ENCODE results near the gene VPS39. TPM values are rescaled to one million over a fixed set of nuclear protein-coding genes. Genes with fewer than 3 reads are reported as not detected.

Gene VPS39
- total RNA-seq, 1 donor from 2014 or later: 29.2 TPM

DNA sequence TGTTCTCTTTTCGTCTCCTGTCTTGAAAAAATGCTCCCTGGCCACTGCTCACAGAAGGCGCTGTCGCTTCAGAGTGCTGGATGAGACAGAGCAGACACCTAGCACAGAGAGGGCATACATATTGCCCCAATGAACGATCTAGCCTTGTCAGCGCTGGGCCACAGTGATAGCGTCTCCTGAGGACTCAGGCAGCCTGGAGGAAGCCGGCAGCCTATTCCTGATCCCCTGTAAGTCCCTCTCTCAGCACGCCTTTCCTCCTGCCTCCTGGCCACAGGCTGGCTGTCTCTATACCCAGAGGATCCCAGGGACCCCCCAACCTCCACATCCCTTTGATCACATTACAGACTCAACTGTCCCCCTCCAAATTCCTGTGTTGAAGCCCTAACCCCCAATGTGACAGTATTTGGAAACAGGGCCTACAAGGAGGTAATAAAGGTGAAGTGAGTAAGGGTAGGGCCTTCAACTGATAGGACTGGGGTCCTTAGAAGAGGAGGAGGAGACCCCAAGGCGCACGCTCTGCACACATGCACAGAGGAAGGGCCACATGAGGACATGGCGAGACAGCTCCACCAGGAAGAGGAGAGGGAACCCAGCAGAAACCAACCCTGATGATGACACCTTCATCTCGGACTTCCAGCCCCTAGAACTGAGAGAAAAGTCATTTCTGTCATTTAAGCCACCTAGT is 59.2 kb downstream of the VPS39 start:
- Histone ChIP-seq H3K4me3 (ENCODE audit: low read length in 3 of 3) (no peak overlapping the region), H3K27me3 (ENCODE audit: control insufficient read depth in 3 of 3, insufficient read depth in 3 of 3, low read length in 3 of 3) (peaks cover 0 to 2% (median 0%) of the 10 kb centered on the region in 3 donors), H3K36me3 (ENCODE audit: control insufficient read depth in 3 of 3, insufficient read depth in 3 of 3, low read length in 3 of 3) (no peaks in the 10 kb centered on the region), H3K9ac (ENCODE audit: low read depth in 1 of 3, low read length in 3 of 3) (no peak overlapping the region), H3K4me1 (ENCODE audit: control insufficient read depth in 3 of 3, insufficient read depth in 3 of 3, low read length in 3 of 3) (peaks cover 16 to 30% (median 18%) of the 10 kb centered on the region in 3 donors), H3K9me3 (ENCODE audit: control insufficient read depth in 3 of 3, low read length in 3 of 3) (no peaks in the 10 kb centered on the region), H3K27ac (ENCODE audit: low read depth, low read length) (no peak overlapping the region)

DNA sequence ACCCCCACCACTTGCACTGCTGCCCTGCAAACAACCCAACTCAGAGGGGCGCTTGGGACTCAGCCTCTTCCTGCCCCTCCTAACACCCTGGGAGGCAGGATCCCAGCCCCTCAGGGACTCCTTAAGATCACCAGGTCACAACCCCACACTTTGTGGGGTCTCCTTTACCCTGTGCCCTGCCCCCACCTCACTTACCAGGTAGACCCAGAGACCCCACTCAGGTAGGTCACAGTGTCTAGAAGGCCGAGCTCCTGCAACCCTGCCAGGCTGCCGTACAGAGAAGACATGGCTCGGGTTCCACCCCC is 60.7 kb downstream of the VPS39 start:
- Histone ChIP-seq H3K36me3 (ENCODE audit: control insufficient read depth in 3 of 3, insufficient read depth in 3 of 3, low read length in 3 of 3) (no peaks in the 10 kb centered on the region), H3K9ac (ENCODE audit: low read depth in 1 of 3, low read length in 3 of 3) (no peak overlapping the region), H3K4me1 (ENCODE audit: control insufficient read depth in 3 of 3, insufficient read depth in 3 of 3, low read length in 3 of 3) (peaks cover 9 to 14% (median 9%) of the 10 kb centered on the region in 3 donors)

DNA sequence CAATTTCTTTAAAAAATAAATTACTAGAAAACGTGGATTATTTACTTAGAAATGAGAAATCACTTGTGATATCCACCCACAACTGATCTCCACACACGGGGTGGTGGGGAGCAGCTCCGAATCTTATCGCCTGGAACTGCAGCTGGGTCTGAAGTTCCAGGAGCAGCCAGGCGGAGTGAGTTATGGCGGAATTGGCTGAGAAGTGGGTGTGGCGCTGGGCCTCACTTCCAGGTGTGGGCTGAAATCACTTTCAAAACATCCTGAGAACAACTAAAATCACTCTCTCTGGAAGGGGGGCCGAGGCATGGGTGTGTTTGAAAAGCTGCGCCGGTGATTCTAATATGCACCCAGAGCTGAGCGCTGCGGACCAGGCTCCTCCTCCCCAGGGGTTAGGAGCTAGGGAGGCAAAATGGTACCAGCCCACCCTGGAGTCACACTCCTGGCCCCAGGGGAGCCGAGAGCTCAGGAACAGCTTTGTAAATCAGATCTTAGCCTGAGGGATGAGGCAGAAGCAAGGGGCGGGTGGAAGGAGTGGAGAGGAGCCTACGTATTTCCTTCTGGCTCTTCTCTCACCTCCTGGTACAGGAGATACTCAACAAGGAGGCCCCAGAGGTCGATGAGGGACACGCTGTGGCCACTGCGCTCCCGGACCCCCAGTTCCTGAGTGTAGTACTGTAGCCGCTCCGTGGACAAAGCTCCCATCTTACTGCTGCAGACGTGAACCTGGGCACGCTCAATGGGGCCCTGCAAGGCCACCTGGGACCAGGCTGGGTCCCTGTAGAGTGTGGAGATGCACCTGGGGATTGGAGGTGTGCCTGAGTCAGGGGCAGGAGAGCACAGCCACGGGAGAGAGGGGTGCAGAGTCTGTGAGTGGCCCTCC is 61.3 kb downstream of the VPS39 start:
- no peaks in the 10 kb centered on the region for H3K36me3 ChIP-seq (ENCODE audit: control insufficient read depth in 3 of 3, insufficient read depth in 3 of 3, low read length in 3 of 3)
- H3K27ac ChIP-seq (ENCODE audit: low read depth, low read length): no peak overlapping the region
- H3K27me3 ChIP-seq (ENCODE audit: control insufficient read depth in 3 of 3, insufficient read depth in 3 of 3, low read length in 3 of 3): peaks cover 0 to 2% (median 0%) of the 10 kb centered on the region in 3 donors
- peaks cover 4 to 8% (median 5%) of the 10 kb centered on the region in 3 donors for H3K4me1 ChIP-seq (ENCODE audit: control insufficient read depth in 3 of 3, insufficient read depth in 3 of 3, low read length in 3 of 3)
- no peaks in the 10 kb centered on the region for H3K9me3 ChIP-seq (ENCODE audit: control insufficient read depth in 3 of 3, low read length in 3 of 3)
- H3K4me3 ChIP-seq (ENCODE audit: low read length in 3 of 3): no peak overlapping the region
- H3K9ac ChIP-seq (ENCODE audit: low read depth in 1 of 3, low read length in 3 of 3): no peak overlapping the region

More for the DNA sequence above, 60.7 kb downstream of the VPS39 start:
- peaks cover 0 to 2% (median 0%) of the 10 kb centered on the region in 3 donors for H3K27me3 ChIP-seq (ENCODE audit: control insufficient read depth in 3 of 3, insufficient read depth in 3 of 3, low read length in 3 of 3)
- no peak overlapping the region for H3K27ac ChIP-seq (ENCODE audit: low read depth, low read length)
- no peaks in the 10 kb centered on the region for H3K9me3 ChIP-seq (ENCODE audit: control insufficient read depth in 3 of 3, low read length in 3 of 3)
- H3K4me3 ChIP-seq (ENCODE audit: low read length in 3 of 3): no peak overlapping the region

DNA sequence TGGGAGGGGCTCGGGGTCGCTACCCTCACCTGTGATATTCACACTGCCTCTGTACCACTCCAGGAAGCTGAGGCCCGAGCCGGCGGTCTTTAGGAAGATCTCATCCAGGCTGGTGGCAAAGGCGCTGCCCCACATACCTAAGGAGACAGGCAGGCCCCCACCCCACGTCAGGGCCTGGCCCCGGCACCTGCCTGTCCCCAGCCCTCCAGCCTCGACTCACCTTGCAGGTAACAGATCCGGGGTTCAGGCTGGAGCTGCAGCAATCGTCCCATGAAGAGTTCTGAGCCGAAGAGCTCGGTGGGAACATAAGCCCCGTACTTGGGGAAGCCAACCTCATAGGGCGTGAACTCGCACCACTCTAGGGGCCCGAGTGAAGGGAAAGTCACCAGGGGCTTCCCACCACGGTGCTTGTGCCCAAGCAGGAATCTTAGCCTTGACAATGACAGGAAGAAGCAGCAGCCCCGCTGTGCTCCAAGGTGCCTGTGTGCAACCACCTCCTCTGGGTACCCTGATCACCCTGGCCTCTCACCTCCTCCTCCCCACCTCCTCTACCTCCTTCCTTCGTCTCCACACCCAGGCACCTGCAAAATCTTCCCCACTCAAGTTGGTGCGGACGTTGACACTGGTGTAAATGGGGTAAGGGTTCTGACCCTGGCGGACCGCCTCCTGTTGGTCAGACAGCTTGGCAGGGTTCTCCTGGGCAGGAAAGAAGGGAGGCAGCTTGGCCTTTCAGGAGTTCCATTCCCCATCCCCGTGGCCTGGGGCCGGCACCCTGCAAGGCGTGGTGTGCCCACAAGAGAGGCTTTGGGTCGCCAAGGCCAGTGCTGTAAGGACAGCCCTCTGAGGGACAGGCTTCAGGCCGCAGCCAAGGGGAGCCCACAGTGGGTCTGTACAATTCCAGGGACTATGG is 62.3 kb downstream of the VPS39 start:
- Histone ChIP-seq H3K27ac (ENCODE audit: low read depth, low read length) (no peak overlapping the region), H3K27me3 (ENCODE audit: control insufficient read depth in 3 of 3, insufficient read depth in 3 of 3, low read length in 3 of 3) (peaks cover 0 to 2% (median 0%) of the 10 kb centered on the region in 3 donors)

DNA sequence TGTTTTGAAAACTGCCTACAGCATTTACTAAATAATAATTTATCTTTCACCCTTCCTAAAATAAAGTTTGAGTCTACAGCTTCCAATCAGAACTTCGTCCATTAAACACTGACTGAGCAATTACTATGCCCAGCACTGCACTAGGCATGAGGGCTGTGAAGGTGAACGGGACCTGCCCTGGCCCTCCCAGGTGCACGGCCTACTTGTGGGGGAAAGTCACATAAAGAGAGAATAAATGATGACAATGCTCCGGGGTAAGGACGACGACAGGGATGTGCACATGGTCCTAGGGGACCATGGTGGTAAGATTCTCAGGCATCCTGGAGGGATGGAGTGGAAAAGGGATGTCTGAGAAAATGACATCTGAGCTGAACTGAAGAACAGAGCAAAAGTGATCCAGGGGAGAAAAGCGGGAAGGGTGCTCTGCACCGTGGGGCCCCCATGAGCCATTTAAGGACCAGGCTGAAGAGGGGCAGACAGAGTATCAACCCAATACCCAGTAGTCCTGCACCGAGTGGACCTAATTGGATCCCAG is 63.2 kb downstream of the VPS39 start:
- no peak overlapping the region for H3K4me3 ChIP-seq (ENCODE audit: low read length in 3 of 3)
- H3K9ac ChIP-seq (ENCODE audit: low read depth in 1 of 3, low read length in 3 of 3): no peak overlapping the region
- H3K4me1 ChIP-seq (ENCODE audit: control insufficient read depth in 3 of 3, insufficient read depth in 3 of 3, low read length in 3 of 3): no peaks in the 10 kb centered on the region
- no peaks in the 10 kb centered on the region for H3K9me3 ChIP-seq (ENCODE audit: control insufficient read depth in 3 of 3, low read length in 3 of 3)
- H3K36me3 ChIP-seq (ENCODE audit: control insufficient read depth in 3 of 3, insufficient read depth in 3 of 3, low read length in 3 of 3): no peaks in the 10 kb centered on the region
- H3K27ac ChIP-seq (ENCODE audit: low read depth, low read length): no peak overlapping the region
- H3K27me3 ChIP-seq (ENCODE audit: control insufficient read depth in 3 of 3, insufficient read depth in 3 of 3, low read length in 3 of 3): peaks cover 0 to 2% (median 0%) of the 10 kb centered on the region in 3 donors

More for the DNA sequence above, 62.3 kb downstream of the VPS39 start:
- Histone ChIP-seq H3K4me1 (ENCODE audit: control insufficient read depth in 3 of 3, insufficient read depth in 3 of 3, low read length in 3 of 3) (no peaks in the 10 kb centered on the region), H3K36me3 (ENCODE audit: control insufficient read depth in 3 of 3, insufficient read depth in 3 of 3, low read length in 3 of 3) (no peaks in the 10 kb centered on the region), H3K4me3 (ENCODE audit: low read length in 3 of 3) (no peak overlapping the region), H3K9ac (ENCODE audit: low read depth in 1 of 3, low read length in 3 of 3) (no peak overlapping the region), H3K9me3 (ENCODE audit: control insufficient read depth in 3 of 3, low read length in 3 of 3) (no peaks in the 10 kb centered on the region)

DNA sequence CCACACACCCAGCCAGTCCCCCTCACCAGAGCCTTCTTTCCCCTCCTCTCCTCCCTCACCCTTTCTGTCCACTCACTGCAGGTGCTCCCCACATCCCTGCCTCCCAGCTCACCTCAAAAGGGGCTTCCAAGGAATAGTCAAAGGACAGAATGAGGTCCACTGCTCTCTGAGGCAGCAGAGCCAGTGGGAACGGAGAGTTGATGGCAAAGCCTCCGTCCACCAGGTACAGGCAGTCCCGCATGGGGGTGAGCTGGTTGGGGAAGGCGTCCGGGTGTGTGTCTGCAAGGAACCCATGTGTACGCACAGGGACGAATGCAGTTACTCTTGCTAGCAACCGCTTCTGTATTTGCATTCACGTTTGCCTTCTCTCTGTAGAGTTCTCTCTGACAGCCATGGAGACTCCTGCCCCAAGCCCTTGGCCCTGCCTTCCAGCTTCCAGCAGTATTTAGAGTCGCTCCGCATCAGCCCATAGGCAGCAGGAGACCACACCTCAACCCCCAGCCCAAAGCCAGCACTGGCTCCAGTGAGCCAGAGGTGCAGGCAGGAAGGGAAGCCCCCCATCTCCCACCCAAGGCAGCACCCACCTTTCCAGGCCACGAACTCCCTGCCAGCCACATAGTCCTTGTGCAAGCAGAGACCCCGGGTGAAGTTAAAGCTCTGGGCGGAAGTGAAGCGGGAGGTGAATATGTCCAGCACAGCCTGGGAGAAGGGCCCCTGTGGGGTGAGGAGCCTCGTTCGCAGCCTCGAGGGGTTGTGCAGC is 64.1 kb downstream of the VPS39 start:
- Histone ChIP-seq H3K9ac (ENCODE audit: low read depth in 1 of 3, low read length in 3 of 3) (no peak overlapping the region), H3K36me3 (ENCODE audit: control insufficient read depth in 3 of 3, insufficient read depth in 3 of 3, low read length in 3 of 3) (no peaks in the 10 kb centered on the region)

DNA sequence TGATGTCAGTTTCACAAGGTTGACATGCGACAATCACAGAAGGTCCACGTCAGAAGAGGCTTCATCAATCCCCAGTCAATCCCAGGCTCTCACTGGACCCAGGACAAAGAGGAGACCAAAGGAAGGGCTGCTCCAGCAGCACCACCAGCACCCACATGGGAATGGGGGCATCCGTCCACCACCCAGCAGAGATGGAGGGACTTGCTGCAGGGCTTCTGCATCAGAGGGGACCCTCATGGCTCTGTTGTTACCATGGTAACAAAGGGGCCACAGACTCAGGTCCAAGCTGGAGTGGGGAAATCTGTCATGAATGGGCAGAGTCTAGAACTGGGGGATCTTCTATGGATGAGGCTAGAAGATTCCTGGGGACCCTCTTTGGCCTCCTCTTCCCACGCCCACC is 64.7 kb downstream of the VPS39 start:
- H3K9ac ChIP-seq (ENCODE audit: low read depth in 1 of 3, low read length in 3 of 3): no peak overlapping the region
- H3K9me3 ChIP-seq (ENCODE audit: control insufficient read depth in 3 of 3, low read length in 3 of 3): no peaks in the 10 kb centered on the region
- no peaks in the 10 kb centered on the region for H3K36me3 ChIP-seq (ENCODE audit: control insufficient read depth in 3 of 3, insufficient read depth in 3 of 3, low read length in 3 of 3)
- no peaks in the 10 kb centered on the region for H3K4me1 ChIP-seq (ENCODE audit: control insufficient read depth in 3 of 3, insufficient read depth in 3 of 3, low read length in 3 of 3)
- peaks cover 0 to 2% (median 0%) of the 10 kb centered on the region in 3 donors for H3K27me3 ChIP-seq (ENCODE audit: control insufficient read depth in 3 of 3, insufficient read depth in 3 of 3, low read length in 3 of 3)
- no peak overlapping the region for H3K27ac ChIP-seq (ENCODE audit: low read depth, low read length)
- H3K4me3 ChIP-seq (ENCODE audit: low read length in 3 of 3): no peak overlapping the region

More for the DNA sequence above, 64.1 kb downstream of the VPS39 start:
- Histone ChIP-seq H3K27me3 (ENCODE audit: control insufficient read depth in 3 of 3, insufficient read depth in 3 of 3, low read length in 3 of 3) (peaks cover 0 to 2% (median 0%) of the 10 kb centered on the region in 3 donors), H3K4me3 (ENCODE audit: low read length in 3 of 3) (no peak overlapping the region), H3K27ac (ENCODE audit: low read depth, low read length) (no peak overlapping the region), H3K4me1 (ENCODE audit: control insufficient read depth in 3 of 3, insufficient read depth in 3 of 3, low read length in 3 of 3) (no peaks in the 10 kb centered on the region), H3K9me3 (ENCODE audit: control insufficient read depth in 3 of 3, low read length in 3 of 3) (no peaks in the 10 kb centered on the region)

DNA sequence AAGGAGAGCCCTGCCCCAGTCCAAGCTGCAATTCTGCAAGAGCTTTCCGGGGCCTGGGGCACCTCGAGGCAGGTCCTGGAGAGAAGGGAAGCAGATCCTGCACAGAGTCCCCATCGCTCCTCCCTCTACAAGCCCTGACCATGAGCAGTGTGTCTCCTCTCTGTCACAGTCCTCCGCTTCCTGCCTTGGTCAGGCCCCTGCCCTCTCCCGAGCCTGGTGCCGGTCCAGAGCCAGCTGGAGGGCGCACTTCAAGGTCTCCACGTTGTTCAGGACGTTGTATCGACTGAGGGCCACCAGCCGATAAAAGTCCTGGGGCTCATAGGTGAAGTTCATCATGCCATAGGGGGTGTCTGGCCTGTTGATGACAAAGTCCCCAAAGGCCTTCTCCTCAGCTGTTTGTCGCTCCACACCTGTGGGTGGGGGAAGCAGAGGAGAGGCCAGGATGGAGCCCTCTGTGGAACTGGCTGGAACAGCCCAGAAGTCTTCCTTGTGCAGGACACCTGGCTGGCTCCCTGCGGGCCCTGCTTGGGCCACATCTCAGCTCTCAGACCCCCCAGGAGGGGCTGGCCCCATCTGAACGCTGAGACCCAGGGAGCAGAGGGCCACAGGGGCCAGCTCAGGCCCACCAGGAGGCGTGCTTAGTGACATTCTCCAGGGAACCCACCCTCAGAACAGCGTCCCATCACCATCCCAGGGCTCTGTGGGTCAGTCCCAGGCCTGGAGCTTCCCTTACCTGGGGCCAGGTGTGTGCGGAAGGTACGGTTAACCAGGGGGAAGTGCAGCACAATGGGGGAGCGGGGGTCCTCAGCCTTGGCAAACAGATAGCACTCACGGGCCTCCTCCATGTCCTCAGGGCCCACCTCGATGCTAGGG is 66.1 kb downstream of the VPS39 start:
- no peak overlapping the region for H3K27ac ChIP-seq (ENCODE audit: low read depth, low read length)
- no peaks in the 10 kb centered on the region for H3K27me3 ChIP-seq (ENCODE audit: control insufficient read depth in 3 of 3, insufficient read depth in 3 of 3, low read length in 3 of 3)

More for the DNA sequence above, 66.1 kb downstream of the VPS39 start:
- Histone ChIP-seq H3K36me3 (ENCODE audit: control insufficient read depth in 3 of 3, insufficient read depth in 3 of 3, low read length in 3 of 3) (no peaks in the 10 kb centered on the region), H3K9ac (ENCODE audit: low read depth in 1 of 3, low read length in 3 of 3) (no peak overlapping the region), H3K9me3 (ENCODE audit: control insufficient read depth in 3 of 3, low read length in 3 of 3) (no peaks in the 10 kb centered on the region), H3K4me1 (ENCODE audit: control insufficient read depth in 3 of 3, insufficient read depth in 3 of 3, low read length in 3 of 3) (no peaks in the 10 kb centered on the region), H3K4me3 (ENCODE audit: low read length in 3 of 3) (no peak overlapping the region)

All from skeletal muscle tissue (tissue), 4 donors.